LNCaP clone FGC (cell line): Measurements from ENCODE around the gene DLX2.

Experiments
- DNase-seq: peaks from one replicate; pipeline ENCODE4 v3.0.0-alpha.2; 2011; ENCODE audit warnings: low read depth
- H3K4me3 ChIP-seq: 2 replicates; pipeline ENCODE4 v1.5.1; 2011; ENCODE audit warnings: mild to moderate bottlenecking, low read depth, low read length, control low read depth
- TF ChIP-seq, protein P1 (sequence below): IDR thresholded peaks from 2 replicates; pipeline ENCODE4 v1.5.1; 2012; ENCODE audit warnings: mild to moderate bottlenecking; ENCODE audit not compliant: control insufficient read depth, insufficient read depth; ENCODE audit errors: extremely low read depth

Gene DLX2

DNA sequence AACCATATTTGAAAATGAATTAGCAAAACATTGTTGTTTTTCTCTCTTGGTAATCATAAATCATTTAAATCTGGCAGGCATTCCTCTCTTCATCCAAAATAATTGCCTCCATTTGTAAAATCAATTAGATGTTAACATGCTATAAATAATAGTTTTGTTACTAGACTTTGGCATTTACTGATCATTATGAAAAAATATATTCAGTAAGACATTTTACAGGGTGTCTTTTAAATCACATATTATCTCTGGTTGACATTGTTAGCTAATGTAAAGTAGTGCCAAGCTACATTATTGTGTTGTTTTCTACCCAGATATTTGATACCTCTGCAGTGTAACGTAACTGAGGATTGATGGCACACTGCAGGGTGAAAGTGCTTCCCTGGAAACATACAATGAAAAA lies 49.2 kb downstream of the DLX2 start:
- H3K4me3 ChIP-seq: no peak overlapping the region
- no peak for DNase-seq
- TF ChIP-seq, protein P1, sequence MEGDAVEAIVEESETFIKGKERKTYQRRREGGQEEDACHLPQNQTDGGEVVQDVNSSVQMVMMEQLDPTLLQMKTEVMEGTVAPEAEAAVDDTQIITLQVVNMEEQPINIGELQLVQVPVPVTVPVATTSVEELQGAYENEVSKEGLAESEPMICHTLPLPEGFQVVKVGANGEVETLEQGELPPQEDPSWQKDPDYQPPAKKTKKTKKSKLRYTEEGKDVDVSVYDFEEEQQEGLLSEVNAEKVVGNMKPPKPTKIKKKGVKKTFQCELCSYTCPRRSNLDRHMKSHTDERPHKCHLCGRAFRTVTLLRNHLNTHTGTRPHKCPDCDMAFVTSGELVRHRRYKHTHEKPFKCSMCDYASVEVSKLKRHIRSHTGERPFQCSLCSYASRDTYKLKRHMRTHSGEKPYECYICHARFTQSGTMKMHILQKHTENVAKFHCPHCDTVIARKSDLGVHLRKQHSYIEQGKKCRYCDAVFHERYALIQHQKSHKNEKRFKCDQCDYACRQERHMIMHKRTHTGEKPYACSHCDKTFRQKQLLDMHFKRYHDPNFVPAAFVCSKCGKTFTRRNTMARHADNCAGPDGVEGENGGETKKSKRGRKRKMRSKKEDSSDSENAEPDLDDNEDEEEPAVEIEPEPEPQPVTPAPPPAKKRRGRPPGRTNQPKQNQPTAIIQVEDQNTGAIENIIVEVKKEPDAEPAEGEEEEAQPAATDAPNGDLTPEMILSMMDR: no peak

DNA sequence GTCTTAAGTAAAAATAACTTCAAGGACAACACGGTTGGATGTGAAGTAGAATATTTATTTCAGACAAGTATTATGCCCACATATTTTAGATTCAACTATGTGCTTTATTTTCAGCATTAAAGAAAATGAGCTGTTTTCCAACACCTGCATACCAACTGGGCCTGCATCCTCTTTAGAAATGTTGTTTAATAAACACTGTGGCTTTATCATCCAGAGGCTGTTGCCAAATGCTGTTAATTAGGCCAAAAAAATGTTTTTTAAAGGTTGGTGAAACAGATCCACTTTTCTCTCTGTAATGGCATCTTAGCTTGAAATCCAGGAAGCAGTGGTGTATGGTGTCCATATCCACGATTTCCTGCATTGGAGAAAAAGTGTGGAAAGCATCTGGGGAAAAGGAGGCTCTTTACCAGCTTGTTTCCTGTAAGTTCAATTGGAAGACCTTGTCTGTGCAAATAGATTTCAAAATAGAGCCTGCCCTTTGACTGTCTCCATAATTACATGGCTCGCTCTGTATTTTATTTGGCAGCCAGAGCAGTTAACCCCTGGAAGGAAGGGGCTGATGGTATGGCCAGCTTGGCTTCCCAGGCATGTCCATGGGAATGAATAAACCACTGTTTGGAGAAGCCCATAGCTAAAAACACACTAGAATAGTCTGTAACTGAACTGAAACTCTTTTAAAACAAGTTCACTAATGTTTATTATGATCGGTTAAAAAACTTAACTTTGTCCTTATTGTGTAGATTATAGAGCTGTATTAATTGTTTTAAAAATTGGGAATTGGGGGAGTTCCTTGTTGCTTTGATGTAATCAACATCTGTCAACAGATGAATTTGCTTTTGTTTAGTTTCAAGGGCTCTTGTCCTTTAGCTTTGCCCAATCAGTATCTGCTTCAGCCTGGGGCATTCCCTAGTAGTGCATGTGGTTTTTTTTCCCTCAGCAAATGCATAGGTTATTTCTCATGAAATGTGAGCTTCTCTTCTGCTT lies 50.4 kb downstream of the DLX2 start:
- no peak overlapping the region for H3K4me3 ChIP-seq
- peak; percentile 17 for DNase-seq
- TF ChIP-seq, protein P1: no peak

DNA sequence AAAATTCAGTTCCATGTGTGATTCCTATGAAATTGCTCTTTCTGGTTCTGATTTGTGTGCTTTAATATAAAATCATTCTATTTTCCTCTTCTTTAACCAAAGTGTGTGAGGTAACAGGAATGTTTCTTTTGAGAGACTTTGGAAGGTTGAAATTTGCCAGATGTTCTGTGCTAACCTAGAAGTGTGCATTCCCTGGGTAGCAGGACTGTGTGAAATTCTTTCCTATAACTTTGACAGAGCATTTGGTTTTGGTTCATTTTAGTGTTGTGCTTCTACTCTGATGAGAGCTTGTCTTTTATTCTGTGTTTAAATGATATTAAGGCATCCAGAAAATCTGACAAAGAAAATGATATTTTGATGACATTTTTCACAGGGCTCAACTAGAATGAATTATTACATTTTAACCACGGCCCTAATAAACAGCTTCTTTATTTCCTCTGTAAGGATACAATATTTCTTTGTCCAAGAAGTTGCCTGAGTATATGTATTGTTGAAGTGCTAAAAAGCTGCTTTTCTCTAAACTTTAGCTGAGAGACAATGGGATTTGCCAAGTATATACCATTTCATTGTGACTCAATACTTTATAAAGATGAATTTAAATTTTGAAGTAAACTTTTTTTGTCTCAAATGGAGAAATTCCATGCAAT lies 52.1 kb downstream of the DLX2 start:
- DNase-seq: no peak
- TF ChIP-seq, protein P1: no peak
- H3K4me3 ChIP-seq: no peak overlapping the region

DNA sequence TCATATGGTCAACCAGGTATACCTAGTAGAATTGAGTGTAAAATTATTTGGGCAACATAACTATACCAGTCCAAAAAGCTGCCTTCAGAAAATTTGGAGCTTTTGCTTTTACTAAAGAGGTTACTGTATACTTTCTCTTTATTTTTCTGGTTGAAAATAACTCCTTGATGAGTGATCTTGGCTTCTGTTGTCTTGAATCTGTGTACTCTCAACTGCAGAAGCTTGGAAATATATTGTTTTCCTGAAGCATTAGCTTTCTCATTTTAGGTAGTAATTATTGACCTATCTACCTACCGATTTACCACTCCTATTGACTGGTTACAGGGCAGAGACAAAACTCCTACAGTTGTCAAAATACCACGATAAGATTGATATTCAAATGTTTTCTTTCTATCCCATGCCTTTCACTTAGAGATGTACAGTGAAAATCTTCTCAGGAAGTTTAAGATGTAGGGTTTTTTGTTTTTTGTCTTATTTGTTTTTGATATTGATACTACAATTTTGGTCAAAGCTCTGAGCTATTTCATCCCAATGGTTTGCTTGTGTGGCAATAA lies 53.1 kb downstream of the DLX2 start:
- DNase-seq: no peak
- TF ChIP-seq, protein P1: no peak
- no peak overlapping the region for H3K4me3 ChIP-seq
